ENCODE results near the gene TAF10. TPM values are rescaled to one million over a fixed set of nuclear protein-coding genes. Genes with fewer than 3 reads are reported as not detected.

Gene TAF10
- total RNA-seq, 4 donors from 2014 or later: 35.7 to 114 (median 53.8) TPM

GRCh38 chr11:6630632-6631291 is 18.7 kb upstream of the TAF10 start:
- no peak for DNase-seq
- intact Hi-C loops (cut with DNase I; ENCODE audit: low total_unique reads) (no loop called here), in situ Hi-C loops (cut with MboI; ENCODE audit: low pct_ligation_motif_present in 1 of 4, low pct_unique_long_range_greater_than_20kb in 1 of 4, low sequenced_read_pairs in 3 of 4) (no loop called here)
- Histone ChIP-seq H3K9me3 (no peaks in the 10 kb centered on the region), H3K27me3 (no peaks in the 10 kb centered on the region), H3K4me3 (peak overlapping the region in 3 of 4 donors; percentile 4 to 36 (median 29)), H3K4me1 (peaks cover 9 to 13% (median 11%) of the 10 kb centered on the region in 4 donors), H3K27ac (no peak overlapping the region), H3K36me3 (no peaks in the 10 kb centered on the region)
- 85% methylated on average over 26 of the region's 28 CpGs; no CpG with 5 or more reads in 1 of the 2 donors for WGBS, 2 donors (ENCODE audit: low coverage in 1 of 2)
- TF ChIP-seq CTCF (IDR thresholded peaks at IDR 0.05) (no peak), POLR2AphosphoS5 (IDR thresholded peaks at IDR 0.05) (no peak), EP300 (IDR thresholded peaks at IDR 0.05; ENCODE audit: low read depth) (no peak), POLR2A (IDR thresholded peaks at IDR 0.05) (no peak)

GRCh38 chr11:6629892-6630631 is 18.0 kb upstream of the TAF10 start:
- Histone ChIP-seq H3K36me3 (no peaks in the 10 kb centered on the region), H3K9me3 (no peaks in the 10 kb centered on the region), H3K4me3 (peak overlapping the region in 3 of 4 donors; percentile 4 to 36 (median 29)), H3K27me3 (no peaks in the 10 kb centered on the region), H3K27ac (no peak overlapping the region), H3K4me1 (peaks cover 2 to 6% (median 4%) of the 10 kb centered on the region in 4 donors)
- intact Hi-C loops (cut with DNase I; ENCODE audit: low total_unique reads) (no loop called here), in situ Hi-C loops (cut with MboI; ENCODE audit: low pct_ligation_motif_present in 1 of 4, low pct_unique_long_range_greater_than_20kb in 1 of 4, low sequenced_read_pairs in 3 of 4) (no loop called here)
- 80% methylated on average over 34 of the region's 102 CpGs; no CpG with 5 or more reads in 1 of the 2 donors for WGBS, 2 donors (ENCODE audit: low coverage in 1 of 2)
- no peak for TF ChIP-seq EP300 (IDR thresholded peaks at IDR 0.05; ENCODE audit: low read depth)
- no peak for TF ChIP-seq POLR2AphosphoS5 (IDR thresholded peaks at IDR 0.05)
- no peak for TF ChIP-seq POLR2A (IDR thresholded peaks at IDR 0.05)
- TF ChIP-seq CTCF (IDR thresholded peaks at IDR 0.05): no peak
- peak; percentile 26 for DNase-seq

GRCh38 chr11:6629573-6629891 is 17.5 kb upstream of the TAF10 start:
- Histone ChIP-seq H3K27ac (no peak overlapping the region), H3K4me1 (peaks cover 0 to under 1% (median 0%) of the 10 kb centered on the region in 4 donors), H3K36me3 (no peaks in the 10 kb centered on the region), H3K27me3 (no peaks in the 10 kb centered on the region), H3K9me3 (no peaks in the 10 kb centered on the region), H3K4me3 (no peak overlapping the region)
- no peak for DNase-seq
- TF ChIP-seq POLR2AphosphoS5 (IDR thresholded peaks at IDR 0.05) (no peak), EP300 (IDR thresholded peaks at IDR 0.05; ENCODE audit: low read depth) (no peak), POLR2A (IDR thresholded peaks at IDR 0.05) (no peak), CTCF (IDR thresholded peaks at IDR 0.05) (no peak)
- 97% methylated on average over 24 of the region's 24 CpGs; no CpG with 5 or more reads in 1 of the 2 donors for WGBS, 2 donors (ENCODE audit: low coverage in 1 of 2)
- in situ Hi-C loops (cut with MboI; ENCODE audit: low pct_ligation_motif_present in 1 of 4, low pct_unique_long_range_greater_than_20kb in 1 of 4, low sequenced_read_pairs in 3 of 4) (no loop called here), intact Hi-C loops (cut with DNase I; ENCODE audit: low total_unique reads) (no loop called here)

- Histone ChIP-seq H3K27ac (no peak overlapping the region), H3K4me3 (no peak overlapping the region), H3K36me3 (no peaks in the 10 kb centered on the region), H3K4me1 (no peaks in the 10 kb centered on the region), H3K27me3 (no peaks in the 10 kb centered on the region), H3K9me3 (no peaks in the 10 kb centered on the region)
- intact Hi-C loops (cut with DNase I; ENCODE audit: low total_unique reads) (no loop called here), in situ Hi-C loops (cut with MboI; ENCODE audit: low pct_ligation_motif_present in 1 of 4, low pct_unique_long_range_greater_than_20kb in 1 of 4, low sequenced_read_pairs in 3 of 4) (no loop called here)
- 97% methylated on average over 4 of the region's 4 CpGs; no CpG with 5 or more reads in 1 of the 2 donors for WGBS, 2 donors (ENCODE audit: low coverage in 1 of 2)
- TF ChIP-seq CTCF (IDR thresholded peaks at IDR 0.05): no peak
- TF ChIP-seq EP300 (IDR thresholded peaks at IDR 0.05; ENCODE audit: low read depth): no peak
- TF ChIP-seq POLR2A (IDR thresholded peaks at IDR 0.05): no peak
- TF ChIP-seq POLR2AphosphoS5 (IDR thresholded peaks at IDR 0.05): no peak
- no peak for DNase-seq
Measured at GRCh38 chr11:6628526-6628925, 16.5 kb upstream of the TAF10 start.

Data from transverse colon (tissue), 4 donors.